BJ (cell line): ENCODE measurements around the gene ACSL4. TPM values are rescaled to one million over a fixed set of nuclear protein-coding genes. Genes with fewer than 3 reads are reported as not detected.
A peak's percentile ranks its signal among the peaks of the same experiment; 100 is the strongest.

ENCODE experiments used
- CTCF ChIA-PET: fragments of 350-600 bp; formaldehyde crosslinking; extraction: SDS; loops from one replicate; lab custom pipeline; 2021; ENCODE audit warnings: antibody characterized with exemption, inconsistent platforms; lab: Yijun Ruan, JAX
- POLR2A ChIA-PET: fragments of 300-600 bp; sonication (Branson Sonifier 250); formaldehyde crosslinking; extraction: SDS; loops from one replicate; lab custom pipeline; 2021; ENCODE audit warnings: antibody characterized with exemption; lab: Charles Lee
- DNase-seq: peaks from one replicate; pipeline ENCODE4 v3.0.0-alpha.2; 2011; ENCODE audit warnings: low read depth
- H3K27me3 ChIP-seq: 2 replicates; pipeline ENCODE4 v1.6.0; 2011; ENCODE audit warnings: low read length; ENCODE audit not compliant: control insufficient read depth, insufficient read depth
- H3K36me3 ChIP-seq: 2 replicates; pipeline ENCODE4 v1.5.1; 2011; ENCODE audit warnings: low read length; ENCODE audit not compliant: control insufficient read depth, insufficient read depth
- H3K4me3 ChIP-seq: 2 replicates; pipeline ENCODE4 v1.5.1; 2011; ENCODE audit warnings: low read depth, mild to moderate bottlenecking, control low read depth, low read length
- polyA plus RNA-seq: library from polyadenylated mRNA; depleted of rRNA; stranded (reverse); fragments of >200 nt; gene quantifications from 2 replicates; pipeline ENCODE4 v1.2.3, GENCODE V29; 2011
- TF ChIP-seq, protein P1 (sequence below): IDR thresholded peaks from 2 replicates; pipeline ENCODE4 v1.5.1; 2011; ENCODE audit warnings: low read depth, mild to moderate bottlenecking, control low read depth, inconsistent platforms, low read length, moderate library complexity; ENCODE audit not compliant: insufficient read depth

ACSL4 gene
- polyA plus RNA-seq, 1 experiment: 32.5 TPM

- DNase-seq: no peak
- no peaks in the 10 kb centered on the region for H3K27me3 ChIP-seq
- no peak overlapping the region for H3K4me3 ChIP-seq
- no peaks in the 10 kb centered on the region for H3K36me3 ChIP-seq
- ChIA-PET CTCF (interaction anchor here (1.3 kb wide), 1 partner anchor 137 kb away, joined by 5 read pairs; no protein-coding TSS in a partner anchor), POLR2A (no interaction called here)
- TF ChIP-seq, protein P1, sequence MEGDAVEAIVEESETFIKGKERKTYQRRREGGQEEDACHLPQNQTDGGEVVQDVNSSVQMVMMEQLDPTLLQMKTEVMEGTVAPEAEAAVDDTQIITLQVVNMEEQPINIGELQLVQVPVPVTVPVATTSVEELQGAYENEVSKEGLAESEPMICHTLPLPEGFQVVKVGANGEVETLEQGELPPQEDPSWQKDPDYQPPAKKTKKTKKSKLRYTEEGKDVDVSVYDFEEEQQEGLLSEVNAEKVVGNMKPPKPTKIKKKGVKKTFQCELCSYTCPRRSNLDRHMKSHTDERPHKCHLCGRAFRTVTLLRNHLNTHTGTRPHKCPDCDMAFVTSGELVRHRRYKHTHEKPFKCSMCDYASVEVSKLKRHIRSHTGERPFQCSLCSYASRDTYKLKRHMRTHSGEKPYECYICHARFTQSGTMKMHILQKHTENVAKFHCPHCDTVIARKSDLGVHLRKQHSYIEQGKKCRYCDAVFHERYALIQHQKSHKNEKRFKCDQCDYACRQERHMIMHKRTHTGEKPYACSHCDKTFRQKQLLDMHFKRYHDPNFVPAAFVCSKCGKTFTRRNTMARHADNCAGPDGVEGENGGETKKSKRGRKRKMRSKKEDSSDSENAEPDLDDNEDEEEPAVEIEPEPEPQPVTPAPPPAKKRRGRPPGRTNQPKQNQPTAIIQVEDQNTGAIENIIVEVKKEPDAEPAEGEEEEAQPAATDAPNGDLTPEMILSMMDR: no peak
These were observed 13.8 kb downstream of the ACSL4 start for GRCh38 chrX:109719264-109719663.

GRCh38 chrX:109716431-109717028 is 16.5 kb downstream of the ACSL4 start:
- TF ChIP-seq, protein P1: no peak
- Histone ChIP-seq H3K4me3 (no peak overlapping the region), H3K36me3 (no peaks in the 10 kb centered on the region), H3K27me3 (no peaks in the 10 kb centered on the region)
- no peak for DNase-seq
- ChIA-PET POLR2A (no interaction called here), CTCF (interaction anchor here (1.4 kb wide), 1 partner anchor 140 kb away, joined by 6 read pairs; no protein-coding TSS in a partner anchor)

DNA sequence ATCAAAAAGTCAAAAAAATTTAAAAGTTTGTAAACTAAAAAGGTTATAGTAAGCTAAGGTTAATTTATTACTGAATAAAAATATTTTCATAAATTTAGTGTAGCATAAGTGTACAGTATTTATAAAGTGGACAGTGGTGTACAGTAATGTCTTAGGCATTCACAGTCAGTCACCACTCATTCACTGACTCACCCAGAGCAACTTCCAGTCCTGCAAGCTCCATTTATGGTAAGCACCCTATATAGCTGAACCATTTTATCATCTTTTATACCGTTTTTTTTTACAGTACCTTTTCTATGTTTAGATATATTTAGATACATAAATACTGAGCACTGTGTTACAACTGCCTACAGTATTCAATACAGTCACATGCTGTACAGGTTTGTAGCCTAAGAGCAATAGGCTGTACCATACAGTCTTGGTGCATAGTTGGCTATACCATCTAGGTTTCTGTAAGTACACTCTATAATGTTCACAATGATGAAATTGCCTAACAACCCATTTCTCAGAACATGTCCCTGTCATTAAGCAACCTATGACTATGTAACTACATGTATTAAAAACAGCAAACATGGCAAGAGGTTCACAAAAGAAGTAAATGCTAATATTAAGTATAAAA is 18.6 kb downstream of the ACSL4 start:
- CTCF ChIA-PET: interaction anchor here (4.3 to 4.7 kb wide), 3 partner anchors 142 to 177 kb away, joined by 33 to 85 read pairs (median 51); no protein-coding TSS in a partner anchor
- no peak overlapping the region for H3K4me3 ChIP-seq

DNA sequence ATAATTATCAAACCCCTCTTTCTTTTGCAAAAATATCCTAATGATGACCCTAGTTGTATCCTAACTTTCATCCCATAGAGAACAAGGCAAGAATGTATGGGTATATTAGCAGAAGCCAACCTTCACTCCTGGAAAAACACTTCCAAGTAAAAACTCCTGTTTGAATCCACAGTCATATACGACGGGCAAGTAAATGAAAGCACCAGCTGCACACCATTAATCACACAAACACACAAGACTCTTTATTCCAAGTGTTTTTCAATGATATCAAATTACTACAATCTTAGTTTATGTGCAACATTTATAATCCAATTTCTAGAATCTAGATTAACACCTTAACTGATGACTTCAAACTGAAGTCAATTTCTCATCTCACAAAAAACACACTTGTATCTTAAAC is 22.9 kb downstream of the ACSL4 start:
- ChIA-PET POLR2A (no interaction called here), CTCF (interaction anchor here (0.6 to 4.7 kb wide), 6 partner anchors 71 to 181 kb away, joined by 3 to 85 read pairs (median 20); no protein-coding TSS in a partner anchor)
- no peaks in the 10 kb centered on the region for H3K27me3 ChIP-seq
- H3K4me3 ChIP-seq: no peak overlapping the region
- TF ChIP-seq, protein P1: no peak
- H3K36me3 ChIP-seq: no peaks in the 10 kb centered on the region
- no peak for DNase-seq

More for the DNA sequence above, 18.6 kb downstream of the ACSL4 start:
- DNase-seq: no peak
- POLR2A ChIA-PET: interaction anchor here (0.6 kb wide), 1 partner anchor 143 kb away, joined by 3 read pairs; no protein-coding TSS in a partner anchor
- no peaks in the 10 kb centered on the region for H3K27me3 ChIP-seq
- H3K36me3 ChIP-seq: no peaks in the 10 kb centered on the region
- TF ChIP-seq, protein P1: no peak

GRCh38 chrX:109709129-109709631 is 23.9 kb downstream of the ACSL4 start:
- CTCF ChIA-PET: interaction anchor here (0.9 to 2.5 kb wide), 4 partner anchors 148 to 182 kb away, joined by 3 to 8 read pairs (median 6); no protein-coding TSS in a partner anchor

More at GRCh38 chrX:109709129-109709631, 23.9 kb downstream of the ACSL4 start:
- POLR2A ChIA-PET: no interaction called here
- no peak for DNase-seq
- no peaks in the 10 kb centered on the region for H3K27me3 ChIP-seq
- H3K4me3 ChIP-seq: no peak overlapping the region
- H3K36me3 ChIP-seq: no peaks in the 10 kb centered on the region
- TF ChIP-seq, protein P1: peak; percentile 5; the same call in 1 of the 2 replicates
